NCI-H1417 treated with DMSO at 0.1 percent for 48 hours (cell line): ENCODE results near the gene GALNT13.

Experiments
- DNase-seq: peaks from one replicate; lab custom pipeline; 2025; lab: John Stamatoyannopoulos, UW

GALNT13 gene

GRCh38 chr2:153871231-153872221, at the start of gene GALNT13:
Gene GALNT13 (plus strand): TSS chr2:153871922.
- DNase-seq = peak; percentile 59

GRCh38 chr2:153823880-153824279, 47.8 kb upstream of the GALNT13 start:
- no peak for DNase-seq

- no peak for DNase-seq
Observed at GRCh38 chr2:153828335-153828734, 43.4 kb upstream of the GALNT13 start.

- no peak for DNase-seq
Observed at GRCh38 chr2:153834662-153835061, 37.1 kb upstream of the GALNT13 start.

GRCh38 chr2:153858250-153858649, 13.5 kb upstream of the GALNT13 start:
- no peak for DNase-seq

- DNase-seq = no peak
Observed at GRCh38 chr2:153864022-153864421, 7.7 kb upstream of the GALNT13 start.

GRCh38 chr2:153866595-153866994, 5.1 kb upstream of the GALNT13 start:
- DNase-seq = no peak

GRCh38 chr2:153870308-153870707, 1.4 kb upstream of the GALNT13 start:
- DNase-seq = no peak

GRCh38 chr2:153872311-153873051, 759 bp downstream of the GALNT13 start:
- no peak for DNase-seq

GRCh38 chr2:153873052-153874048, 1.6 kb downstream of the GALNT13 start:
- no peak for DNase-seq

- no peak for DNase-seq
Observed at GRCh38 chr2:153875801-153876466, 4.2 kb downstream of the GALNT13 start.

- DNase-seq = no peak
Observed at GRCh38 chr2:153880926-153881325, 9.2 kb downstream of the GALNT13 start.

- no peak for DNase-seq
Observed at GRCh38 chr2:153886833-153887232, 15.1 kb downstream of the GALNT13 start.

GRCh38 chr2:153890576-153890975, 18.9 kb downstream of the GALNT13 start:
- no peak for DNase-seq

- no peak for DNase-seq
Observed at GRCh38 chr2:153891051-153891450, 19.3 kb downstream of the GALNT13 start.

- no peak for DNase-seq
Observed at GRCh38 chr2:153912798-153913396, 41.2 kb downstream of the GALNT13 start.

- no peak for DNase-seq
Observed at GRCh38 chr2:153917570-153917969, 45.8 kb downstream of the GALNT13 start.

- no peak for DNase-seq
Observed at GRCh38 chr2:153935511-153935910, 63.8 kb downstream of the GALNT13 start.

GRCh38 chr2:153939124-153939796, 67.5 kb downstream of the GALNT13 start:
- DNase-seq = no peak

- DNase-seq = no peak
Observed at GRCh38 chr2:153940511-153940910, 68.8 kb downstream of the GALNT13 start.
